Neural cell (in vitro differentiated cells): ENCODE data around the gene PDE6A. TPM values are rescaled to one million over a fixed set of nuclear protein-coding genes. Genes with fewer than 3 reads are reported as not detected.

ENCODE experiments used
- H2AFZ ChIP-seq: fragments of 200-600, 300-800 bp; sonication (generic), shearing (Covaris generic); 2 replicates; pipeline ENCODE4 v1.6.0; 2014; ENCODE audit warnings: low read depth, mild to moderate bottlenecking, antibody characterized with exemption, low read length, moderate library complexity
- H3F3A ChIP-seq: fragments of 200-600 bp; shearing (Covaris generic); 2 replicates; pipeline ENCODE4 v1.6.1; 2016; ENCODE audit warnings: mild to moderate bottlenecking, moderate library complexity, mixed read lengths, antibody characterized with exemption, low read length; ENCODE audit not compliant: insufficient read depth, poor library complexity, severe bottlenecking
- H3K27ac ChIP-seq: fragments of 200-600, 300-800 bp; sonication (generic), shearing (Covaris generic); 2 replicates; pipeline ENCODE4 v1.5.1; 2014; ENCODE audit warnings: mild to moderate bottlenecking, low read length, moderate library complexity
- H3K27me3 ChIP-seq: fragments of 300-800, 200-600 bp; sonication (generic), shearing (Covaris generic); 2 replicates; pipeline ENCODE4 v1.6.0; 2014; ENCODE audit warnings: mild to moderate bottlenecking, low read depth, low read length, moderate library complexity; ENCODE audit not compliant: insufficient read depth
- H3K36me3 ChIP-seq: fragments of 300-800, 200-600 bp; sonication (generic), shearing (Covaris generic); 2 replicates; pipeline ENCODE4 v1.5.1; 2014; ENCODE audit warnings: mild to moderate bottlenecking, antibody characterized with exemption, low read length, moderate library complexity; ENCODE audit not compliant: insufficient read depth
- H3K4me2 ChIP-seq: fragments of 300-800, 200-600 bp; sonication (generic), shearing (Covaris generic); 2 replicates; pipeline ENCODE4 v1.6.0; 2014; ENCODE audit warnings: mild to moderate bottlenecking, low read length
- H3K4me3 ChIP-seq: fragments of 300-800, 200-600 bp; sonication (generic), shearing (Covaris generic); 2 replicates; pipeline ENCODE4 v1.5.1; 2014; ENCODE audit warnings: mild to moderate bottlenecking, low read length, moderate library complexity
- H3K79me2 ChIP-seq: fragments of 200-600 bp; shearing (Covaris generic); replicated peaks from 2 replicates; pipeline ENCODE4 v1.6.0; 2014; ENCODE audit warnings: mild to moderate bottlenecking, low read length, moderate library complexity; ENCODE audit not compliant: insufficient read depth
- H3K9ac ChIP-seq: fragments of 300-800, 200-600 bp; sonication (generic), shearing (Covaris generic); 2 replicates; pipeline ENCODE4 v1.6.1; 2016; ENCODE audit warnings: mild to moderate bottlenecking, low read length, mixed read lengths
- H3K9me2 ChIP-seq: fragments of 200-600 bp; shearing (Covaris generic); 2 replicates; pipeline ENCODE4 v1.6.1; 2016; ENCODE audit warnings: mild to moderate bottlenecking, low read length, mixed read lengths; ENCODE audit not compliant: insufficient read depth
- H3K9me3 ChIP-seq: fragments of 200-600, 300-800 bp; sonication (generic), shearing (Covaris generic); 2 replicates; pipeline ENCODE4 v1.6.1; 2016; ENCODE audit warnings: mild to moderate bottlenecking, mixed run types, low read length, moderate library complexity, mixed read lengths
- H4K20me1 ChIP-seq: fragments of 200-600 bp; shearing (Covaris generic); 2 replicates; pipeline ENCODE4 v1.6.1; 2016; ENCODE audit warnings: mild to moderate bottlenecking, mixed run types; ENCODE audit not compliant: insufficient read depth
- EP300 ChIP-seq: fragments of 450-650 bp; conservative IDR thresholded peaks from 2 replicates; pipeline ENCODE4 v1.6.1; 2014; ENCODE audit warnings: antibody characterized with exemption, mild to moderate bottlenecking, moderate library complexity; ENCODE audit not compliant: poor library complexity, severe bottlenecking
- EZH2 ChIP-seq: fragments of 200-600, 300-800 bp; shearing (Covaris generic), sonication (generic); IDR thresholded peaks from 2 replicates; pipeline ENCODE4 v1.6.1; 2014; ENCODE audit warnings: antibody characterized with exemption, low read length, borderline replicate concordance, mild to moderate bottlenecking; ENCODE audit not compliant: insufficient read depth, poor library complexity, severe bottlenecking
- MXI1 ChIP-seq: fragments of 450-650 bp; conservative IDR thresholded peaks from 2 replicates; pipeline ENCODE4 v1.6.1; 2014; ENCODE audit warnings: antibody characterized with exemption, mild to moderate bottlenecking; ENCODE audit not compliant: poor library complexity, severe bottlenecking
- POLR2AphosphoS5 ChIP-seq: IDR thresholded peaks from 2 replicates; pipeline ENCODE4 v1.6.1; 2012
- RAD21 ChIP-seq: fragments of 450-650 bp; conservative IDR thresholded peaks from 2 replicates; pipeline ENCODE4 v1.6.1; 2014; ENCODE audit warnings: antibody characterized with exemption, mild to moderate bottlenecking, moderate library complexity
- SMC3 ChIP-seq: fragments of 450-650 bp; conservative IDR thresholded peaks from 2 replicates; pipeline ENCODE4 v1.6.1; 2014; ENCODE audit warnings: antibody characterized with exemption, mild to moderate bottlenecking, moderate library complexity; ENCODE audit not compliant: poor library complexity
- TAF1 ChIP-seq: IDR thresholded peaks from 2 replicates; pipeline ENCODE4 v1.6.1; 2012; ENCODE audit warnings: low read depth
- polyA plus RNA-seq: library from polyadenylated mRNA; depleted of rRNA; stranded (reverse); fragments of >200 nt; gene quantifications from 2 replicates; pipeline ENCODE4 v1.2.3, GENCODE V29; 2014
- TF ChIP-seq, protein P1 (sequence below): fragments of 450-650 bp; IDR thresholded peaks from 2 replicates; pipeline ENCODE4 v1.5.1; 2014; ENCODE audit warnings: antibody characterized with exemption, mild to moderate bottlenecking, moderate library complexity; ENCODE audit not compliant: poor library complexity, severe bottlenecking
- TF ChIP-seq, protein P2 (sequence below): IDR thresholded peaks from 2 replicates; pipeline ENCODE4 v1.6.1; 2012; ENCODE audit warnings: borderline replicate concordance

Gene PDE6A
- polyA plus RNA-seq, 1 donor from 2014 or later = not detected

DNA sequence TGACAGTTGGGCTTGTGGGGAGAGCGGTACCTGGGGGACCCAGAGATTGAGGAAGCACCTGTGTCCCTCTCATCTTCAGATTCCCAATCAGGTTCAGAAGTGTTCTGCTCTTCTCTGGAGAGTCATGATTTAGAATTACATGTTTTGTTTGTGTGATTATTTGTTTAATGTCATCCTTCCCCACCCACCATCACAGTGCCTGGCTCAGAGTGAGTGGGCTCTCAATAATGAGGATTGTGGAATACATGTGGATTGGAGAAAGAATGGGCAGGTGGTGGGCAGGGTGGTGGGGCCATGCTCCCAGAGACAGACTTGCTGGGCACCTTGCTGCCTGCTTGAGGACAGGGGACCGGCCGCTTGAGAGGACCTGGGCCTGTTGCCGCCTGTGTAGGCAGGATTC is 126.5 kb downstream of the PDE6A start:
- H3K4me2 ChIP-seq = no peak overlapping the region
- no peak for TF ChIP-seq TAF1
- no peak for TF ChIP-seq MXI1
- no peaks in the 10 kb centered on the region for H3K9me2 ChIP-seq
- no peak overlapping the region for H3K4me3 ChIP-seq
- H3K79me2 ChIP-seq = no peaks in the 10 kb centered on the region
- H3K9ac ChIP-seq = no peak overlapping the region
- no peaks in the 10 kb centered on the region for H3F3A ChIP-seq
- H3K9me3 ChIP-seq = no peaks in the 10 kb centered on the region
- H3K36me3 ChIP-seq = no peaks in the 10 kb centered on the region
- no peaks in the 10 kb centered on the region for H4K20me1 ChIP-seq
- no peak overlapping the region for H2AFZ ChIP-seq
- H3K27me3 ChIP-seq = no peaks in the 10 kb centered on the region
- H3K27ac ChIP-seq = no peak overlapping the region

DNA sequence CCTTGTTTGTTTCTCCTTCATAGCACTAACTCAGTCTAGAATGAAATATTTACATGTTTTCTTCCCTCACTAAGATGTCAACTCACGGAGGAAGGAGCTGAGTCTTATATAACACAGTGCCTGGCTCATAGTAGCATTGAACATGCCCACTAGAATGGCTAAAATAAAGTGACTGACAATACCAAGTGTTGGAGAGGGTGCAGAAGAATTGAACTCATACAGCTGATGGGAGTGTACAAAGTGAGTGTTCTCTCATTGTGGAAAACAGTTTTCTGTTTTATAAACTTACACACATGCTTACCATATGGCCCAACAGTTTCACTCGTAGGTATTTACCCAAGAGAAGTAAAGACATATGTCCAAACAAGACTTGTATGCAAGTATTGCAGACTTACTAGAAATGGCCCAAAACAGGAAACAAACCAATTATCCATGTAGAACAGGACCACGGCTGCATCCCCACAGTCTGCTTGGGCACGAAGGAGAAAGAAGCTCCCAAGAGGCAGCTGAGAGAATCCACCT is 127.0 kb downstream of the PDE6A start:
- Histone ChIP-seq H3K27ac (no peak overlapping the region), H3K9me2 (no peaks in the 10 kb centered on the region), H2AFZ (no peak overlapping the region), H3F3A (no peaks in the 10 kb centered on the region), H3K4me2 (no peak overlapping the region), H3K4me3 (no peak overlapping the region), H3K27me3 (no peaks in the 10 kb centered on the region), H3K9ac (no peak overlapping the region), H3K79me2 (no peaks in the 10 kb centered on the region), H3K9me3 (no peaks in the 10 kb centered on the region), H3K36me3 (no peaks in the 10 kb centered on the region), H4K20me1 (no peaks in the 10 kb centered on the region)
- TF ChIP-seq, protein P1, sequence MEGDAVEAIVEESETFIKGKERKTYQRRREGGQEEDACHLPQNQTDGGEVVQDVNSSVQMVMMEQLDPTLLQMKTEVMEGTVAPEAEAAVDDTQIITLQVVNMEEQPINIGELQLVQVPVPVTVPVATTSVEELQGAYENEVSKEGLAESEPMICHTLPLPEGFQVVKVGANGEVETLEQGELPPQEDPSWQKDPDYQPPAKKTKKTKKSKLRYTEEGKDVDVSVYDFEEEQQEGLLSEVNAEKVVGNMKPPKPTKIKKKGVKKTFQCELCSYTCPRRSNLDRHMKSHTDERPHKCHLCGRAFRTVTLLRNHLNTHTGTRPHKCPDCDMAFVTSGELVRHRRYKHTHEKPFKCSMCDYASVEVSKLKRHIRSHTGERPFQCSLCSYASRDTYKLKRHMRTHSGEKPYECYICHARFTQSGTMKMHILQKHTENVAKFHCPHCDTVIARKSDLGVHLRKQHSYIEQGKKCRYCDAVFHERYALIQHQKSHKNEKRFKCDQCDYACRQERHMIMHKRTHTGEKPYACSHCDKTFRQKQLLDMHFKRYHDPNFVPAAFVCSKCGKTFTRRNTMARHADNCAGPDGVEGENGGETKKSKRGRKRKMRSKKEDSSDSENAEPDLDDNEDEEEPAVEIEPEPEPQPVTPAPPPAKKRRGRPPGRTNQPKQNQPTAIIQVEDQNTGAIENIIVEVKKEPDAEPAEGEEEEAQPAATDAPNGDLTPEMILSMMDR = no peak
- TF ChIP-seq, protein P2, sequence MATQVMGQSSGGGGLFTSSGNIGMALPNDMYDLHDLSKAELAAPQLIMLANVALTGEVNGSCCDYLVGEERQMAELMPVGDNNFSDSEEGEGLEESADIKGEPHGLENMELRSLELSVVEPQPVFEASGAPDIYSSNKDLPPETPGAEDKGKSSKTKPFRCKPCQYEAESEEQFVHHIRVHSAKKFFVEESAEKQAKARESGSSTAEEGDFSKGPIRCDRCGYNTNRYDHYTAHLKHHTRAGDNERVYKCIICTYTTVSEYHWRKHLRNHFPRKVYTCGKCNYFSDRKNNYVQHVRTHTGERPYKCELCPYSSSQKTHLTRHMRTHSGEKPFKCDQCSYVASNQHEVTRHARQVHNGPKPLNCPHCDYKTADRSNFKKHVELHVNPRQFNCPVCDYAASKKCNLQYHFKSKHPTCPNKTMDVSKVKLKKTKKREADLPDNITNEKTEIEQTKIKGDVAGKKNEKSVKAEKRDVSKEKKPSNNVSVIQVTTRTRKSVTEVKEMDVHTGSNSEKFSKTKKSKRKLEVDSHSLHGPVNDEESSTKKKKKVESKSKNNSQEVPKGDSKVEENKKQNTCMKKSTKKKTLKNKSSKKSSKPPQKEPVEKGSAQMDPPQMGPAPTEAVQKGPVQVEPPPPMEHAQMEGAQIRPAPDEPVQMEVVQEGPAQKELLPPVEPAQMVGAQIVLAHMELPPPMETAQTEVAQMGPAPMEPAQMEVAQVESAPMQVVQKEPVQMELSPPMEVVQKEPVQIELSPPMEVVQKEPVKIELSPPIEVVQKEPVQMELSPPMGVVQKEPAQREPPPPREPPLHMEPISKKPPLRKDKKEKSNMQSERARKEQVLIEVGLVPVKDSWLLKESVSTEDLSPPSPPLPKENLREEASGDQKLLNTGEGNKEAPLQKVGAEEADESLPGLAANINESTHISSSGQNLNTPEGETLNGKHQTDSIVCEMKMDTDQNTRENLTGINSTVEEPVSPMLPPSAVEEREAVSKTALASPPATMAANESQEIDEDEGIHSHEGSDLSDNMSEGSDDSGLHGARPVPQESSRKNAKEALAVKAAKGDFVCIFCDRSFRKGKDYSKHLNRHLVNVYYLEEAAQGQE = no peak
- TF ChIP-seq MXI1 = no peak
- TF ChIP-seq RAD21 = no peak
- no peak for TF ChIP-seq EZH2
- TF ChIP-seq EP300 = no peak
- no peak for TF ChIP-seq SMC3
- TF ChIP-seq TAF1 = no peak
- TF ChIP-seq POLR2AphosphoS5 = no peak

GRCh38 chr5:149816661-149817060 is 127.9 kb downstream of the PDE6A start:
- Histone ChIP-seq H3K27me3 (no peaks in the 10 kb centered on the region), H2AFZ (no peak overlapping the region), H3K4me3 (no peak overlapping the region), H3K27ac (no peak overlapping the region), H3F3A (no peaks in the 10 kb centered on the region), H3K9me3 (no peaks in the 10 kb centered on the region), H3K4me2 (no peak overlapping the region), H3K36me3 (no peaks in the 10 kb centered on the region), H3K9ac (no peak overlapping the region), H3K79me2 (no peaks in the 10 kb centered on the region), H4K20me1 (no peaks in the 10 kb centered on the region), H3K9me2 (no peaks in the 10 kb centered on the region)
- TF ChIP-seq RAD21 (no peak), MXI1 (no peak), SMC3 (no peak), POLR2AphosphoS5 (no peak), EZH2 (no peak), EP300 (no peak), TAF1 (no peak)
- TF ChIP-seq, protein P2 = no peak
- TF ChIP-seq, protein P1 = no peak
